HG03196 (cell line): ENCODE results near the gene TRIO.

Experiments
- ATAC-seq: cut with Tn5 transposase; IDR thresholded peaks from one replicate; pipeline ENCODE4 v1.9.1; 2021; ENCODE audit not compliant: unreplicated experiment

Gene TRIO

DNA sequence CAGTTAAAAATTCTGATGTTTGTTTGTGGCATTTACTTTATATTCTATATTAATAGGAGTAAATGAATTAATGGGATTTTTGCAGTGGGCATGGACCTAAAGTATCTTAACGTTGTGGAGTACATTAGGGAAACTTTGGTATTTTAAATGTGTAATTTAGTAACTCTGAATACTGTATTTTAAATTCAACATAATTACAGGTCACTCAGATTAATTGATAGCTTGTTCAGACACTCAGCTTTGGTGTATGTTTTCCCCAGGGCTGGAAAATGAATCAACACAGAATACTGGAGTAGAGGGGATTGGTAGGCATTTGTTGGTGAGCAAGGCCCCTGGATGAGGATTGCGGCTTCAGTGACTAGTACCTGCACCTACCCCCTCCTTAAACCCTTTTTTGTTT is 117.5 kb downstream of the TRIO start:
- ATAC-seq, result no peak

DNA sequence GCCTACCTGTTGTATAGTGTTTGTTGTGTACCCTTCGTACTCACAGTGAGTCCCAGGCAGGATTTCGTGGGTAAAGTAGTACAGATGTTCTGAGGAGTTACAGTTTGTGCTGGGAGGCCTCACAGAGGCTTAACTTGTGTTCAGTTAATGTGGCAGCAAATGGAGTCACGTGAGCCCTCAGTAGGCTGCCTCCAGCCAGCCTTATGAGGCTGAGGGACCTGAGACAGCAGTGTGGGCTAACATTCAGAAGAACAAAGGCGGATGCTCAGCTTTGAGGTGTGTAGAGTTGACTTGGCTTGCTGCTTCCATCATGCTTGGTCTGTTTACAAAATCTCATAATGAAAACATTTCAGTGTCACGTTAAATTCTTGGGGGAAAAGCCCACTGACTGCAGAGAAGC is 118.1 kb downstream of the TRIO start:
- no peak for ATAC-seq

DNA sequence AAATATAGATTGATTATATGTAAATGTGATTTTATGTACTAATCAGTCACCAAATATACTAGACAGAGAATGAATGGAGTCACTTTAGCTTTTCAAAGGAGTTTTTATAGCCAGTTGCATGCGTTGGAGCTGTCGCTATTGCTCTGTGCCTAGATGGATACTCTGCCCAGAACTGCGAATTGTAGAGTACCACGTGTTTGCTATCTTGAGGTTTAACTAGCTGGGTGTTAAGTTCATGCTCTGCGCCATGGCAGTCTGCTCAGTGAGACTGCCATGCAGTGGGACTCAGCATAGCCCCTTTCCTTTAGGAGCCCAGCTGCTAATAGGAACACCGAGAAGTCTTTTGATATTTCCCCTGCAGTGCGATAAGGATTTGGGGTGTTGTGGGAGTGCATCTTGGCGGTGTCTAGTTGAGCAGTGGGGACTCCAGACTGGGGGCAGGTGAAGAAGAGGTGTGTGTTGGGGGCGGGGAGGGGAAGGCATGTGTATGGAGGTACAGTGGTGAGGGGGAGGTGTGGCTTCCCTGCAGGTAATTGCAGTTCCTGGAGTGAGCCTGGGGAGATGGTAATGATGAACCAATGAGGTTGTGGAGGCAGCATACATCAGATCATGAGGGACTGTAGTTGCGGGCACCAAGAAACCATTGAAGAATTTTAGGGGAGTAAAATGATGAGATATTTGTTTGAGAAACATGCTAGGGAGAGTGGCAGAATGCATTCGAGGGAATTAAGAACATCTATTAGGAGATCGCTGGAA is 118.9 kb downstream of the TRIO start:
- ATAC-seq, result no peak

DNA sequence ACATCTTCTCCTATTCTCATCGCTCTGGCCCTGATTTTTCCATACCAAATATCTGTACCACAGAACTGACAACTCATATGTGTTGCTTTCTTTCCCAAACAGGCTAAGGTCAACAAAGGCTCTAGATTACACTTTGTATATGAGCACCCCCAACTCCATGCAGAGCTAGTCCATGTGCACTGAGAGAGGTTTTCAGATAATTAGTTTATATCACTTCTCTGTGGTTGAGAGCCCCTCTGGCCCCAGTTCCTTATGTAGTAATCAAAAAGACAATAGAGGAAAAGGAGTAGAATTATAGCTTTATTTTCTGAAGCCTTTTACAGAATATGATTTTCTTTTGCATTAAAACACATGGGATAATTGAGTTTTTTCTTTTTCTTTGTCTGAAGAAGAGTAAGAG is 120.0 kb downstream of the TRIO start:
- no peak for ATAC-seq

DNA sequence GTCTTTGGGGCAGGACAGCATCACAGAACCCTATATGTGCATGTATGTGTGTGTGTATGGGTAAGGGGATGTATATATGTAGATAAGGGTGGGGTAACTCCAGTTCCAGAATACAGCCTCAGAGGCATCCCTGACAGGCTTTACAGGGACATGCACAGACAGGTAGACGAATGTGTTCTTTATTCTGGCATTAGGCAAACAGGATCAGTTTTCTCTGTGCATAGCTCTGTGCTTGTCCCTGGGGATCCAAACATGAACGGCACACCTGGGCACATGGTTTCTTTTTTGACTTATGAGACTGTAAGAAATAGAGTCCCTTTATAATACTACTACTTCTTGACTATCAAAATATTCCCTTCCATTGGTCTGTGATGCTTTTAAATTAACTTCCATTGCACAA is 120.6 kb downstream of the TRIO start:
- ATAC-seq, result no peak

DNA sequence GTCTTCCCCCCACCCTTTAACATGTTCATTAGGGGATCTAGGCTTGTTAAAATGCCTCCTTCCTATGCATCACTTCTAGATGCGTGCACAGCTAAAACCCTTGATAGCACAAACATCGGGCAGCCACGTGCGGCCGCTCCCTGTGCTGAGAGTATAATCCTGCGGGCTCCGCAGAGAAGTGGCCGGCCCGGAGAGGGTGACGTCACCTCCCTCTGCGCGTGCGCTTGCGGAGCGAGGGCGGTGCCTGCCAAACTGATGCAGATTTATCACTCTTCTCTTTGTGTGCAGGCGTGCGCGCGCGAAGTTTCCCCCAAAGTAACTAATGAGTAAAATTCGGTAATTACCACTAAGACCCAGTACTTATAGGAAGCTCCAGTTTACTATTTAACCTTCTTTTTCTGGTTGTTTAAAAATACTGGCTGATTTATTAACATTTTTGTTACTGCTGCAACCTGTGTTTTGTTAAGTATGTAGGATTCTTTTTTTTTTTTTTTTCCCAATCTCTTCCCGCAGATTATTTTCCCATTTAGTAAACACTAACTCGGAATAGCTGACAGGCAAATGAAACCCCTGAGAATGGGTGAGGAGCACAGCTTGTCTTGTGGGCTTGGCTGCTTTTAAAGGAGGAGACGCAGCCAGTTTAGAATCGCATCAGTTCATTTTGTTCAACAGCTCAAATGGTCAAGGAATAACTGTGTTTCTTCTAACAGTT is 121.6 kb downstream of the TRIO start:
- peak; percentile 79 for ATAC-seq

- ATAC-seq, result no peak
Measured at GRCh38 chr5:14265570-14265969, 122.4 kb downstream of the TRIO start.

DNA sequence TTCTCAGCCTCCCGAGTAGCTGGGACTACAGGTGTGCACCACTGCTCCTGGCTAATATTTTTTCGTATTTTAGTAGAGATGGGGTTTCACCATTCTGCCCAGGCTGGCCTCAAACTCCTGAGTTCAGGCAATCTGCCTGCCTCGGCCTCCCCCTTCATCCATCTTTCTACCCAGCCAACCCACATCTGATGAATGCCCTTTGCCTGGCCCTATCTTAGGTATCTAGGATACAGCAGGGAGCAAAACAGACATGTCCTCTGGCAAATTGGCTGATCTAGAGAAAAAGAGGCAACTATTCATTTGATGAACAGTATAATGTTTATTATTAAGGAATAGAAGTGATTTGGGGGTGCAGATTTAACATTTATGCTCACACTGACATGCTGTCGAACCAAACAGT is 123.0 kb downstream of the TRIO start:
- no peak for ATAC-seq

- ATAC-seq, result no peak
Measured at GRCh38 chr5:14266686-14267085, 123.5 kb downstream of the TRIO start.

DNA sequence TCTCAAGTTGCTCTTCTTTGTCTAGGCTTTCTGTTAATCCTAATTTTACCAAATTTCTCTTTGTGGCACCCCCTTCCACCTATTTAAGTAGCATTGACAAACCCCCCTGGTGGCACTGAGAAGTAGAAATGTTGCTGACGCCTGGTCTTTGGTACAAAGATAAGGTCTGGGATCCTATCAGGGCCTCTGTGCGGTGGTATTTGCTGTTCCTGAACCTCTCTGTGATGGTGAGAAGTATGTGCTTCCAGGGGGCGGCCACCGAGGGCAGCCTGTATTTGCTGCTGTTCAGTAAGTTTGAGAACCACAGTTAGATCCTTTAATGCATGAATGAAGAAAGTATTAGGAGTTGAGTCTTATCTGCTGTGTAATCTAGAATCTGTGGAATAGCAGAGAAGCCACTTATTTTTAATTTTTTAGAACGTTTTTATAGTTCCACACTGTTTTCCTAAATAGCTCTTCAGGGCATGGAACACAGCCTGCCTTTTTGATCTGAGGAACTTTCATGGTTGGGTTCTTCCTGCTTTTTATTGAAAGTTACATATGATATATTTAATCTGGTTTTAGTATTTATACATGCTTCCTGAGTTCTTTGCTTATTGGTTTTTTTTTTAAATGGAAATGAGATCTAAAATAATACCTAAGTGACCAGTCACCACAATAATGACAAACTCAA is 124.2 kb downstream of the TRIO start:
- ATAC-seq, result no peak

DNA sequence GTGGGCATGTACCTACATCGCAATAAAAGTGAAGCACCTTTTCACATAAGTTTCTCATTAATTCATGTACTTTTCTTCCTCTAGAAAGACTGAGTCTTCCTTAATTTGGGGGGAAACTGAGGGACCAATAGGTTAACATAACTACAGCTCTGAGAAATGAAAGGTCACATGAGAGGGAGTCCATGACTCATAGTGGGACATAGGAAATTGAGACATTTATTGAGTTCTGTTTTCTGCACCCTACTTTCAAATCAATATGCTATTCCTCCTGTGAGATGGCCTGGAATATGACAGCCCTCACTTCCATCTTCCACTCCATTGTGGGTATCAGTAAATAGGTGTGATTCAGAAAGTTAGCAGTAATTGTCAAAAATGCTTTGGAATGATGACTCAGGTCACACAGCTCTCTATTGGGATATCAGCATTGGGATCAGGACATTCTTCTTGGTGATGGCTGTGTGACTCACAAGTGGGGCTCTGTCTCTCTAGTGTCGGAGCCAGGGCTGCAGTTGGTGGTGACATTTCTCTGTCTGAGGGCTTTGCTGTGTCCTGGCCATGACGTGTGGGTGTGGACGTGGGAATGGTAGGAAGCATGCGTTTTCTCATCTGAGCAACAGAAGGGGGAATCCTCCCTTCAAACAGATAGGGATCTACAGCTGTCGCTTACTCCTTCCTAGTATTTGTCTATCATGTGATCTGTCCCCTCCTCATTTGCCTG is 125.0 kb downstream of the TRIO start:
- ATAC-seq, result no peak

GRCh38 chr5:14268738-14269137 is 125.6 kb downstream of the TRIO start:
- no peak for ATAC-seq

- no peak for ATAC-seq
Measured at GRCh38 chr5:14269395-14269794, 126.3 kb downstream of the TRIO start.

DNA sequence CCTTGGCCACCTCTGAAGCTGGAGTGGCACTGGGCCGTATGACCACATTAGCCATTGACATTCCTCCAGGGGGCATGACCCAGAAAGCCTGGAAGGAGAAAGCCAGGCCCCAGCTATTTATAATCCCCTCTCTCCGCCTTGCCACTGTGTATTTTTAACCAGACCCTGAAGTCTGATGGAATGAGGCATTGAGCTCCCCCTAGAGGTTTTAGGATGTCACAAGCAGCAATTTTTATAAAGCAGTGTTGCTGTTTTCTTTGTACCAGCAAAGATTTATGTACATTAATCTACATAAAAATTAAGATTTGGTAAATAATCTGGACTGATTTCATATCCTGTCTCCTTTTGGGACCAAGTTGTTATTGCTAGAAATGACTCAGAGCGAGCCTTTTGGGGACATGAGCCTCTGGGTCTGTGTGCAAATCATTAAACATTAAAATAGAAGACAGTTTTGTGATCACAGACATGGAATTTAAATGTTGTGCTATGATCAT is 127.1 kb downstream of the TRIO start:
- no peak for ATAC-seq

DNA sequence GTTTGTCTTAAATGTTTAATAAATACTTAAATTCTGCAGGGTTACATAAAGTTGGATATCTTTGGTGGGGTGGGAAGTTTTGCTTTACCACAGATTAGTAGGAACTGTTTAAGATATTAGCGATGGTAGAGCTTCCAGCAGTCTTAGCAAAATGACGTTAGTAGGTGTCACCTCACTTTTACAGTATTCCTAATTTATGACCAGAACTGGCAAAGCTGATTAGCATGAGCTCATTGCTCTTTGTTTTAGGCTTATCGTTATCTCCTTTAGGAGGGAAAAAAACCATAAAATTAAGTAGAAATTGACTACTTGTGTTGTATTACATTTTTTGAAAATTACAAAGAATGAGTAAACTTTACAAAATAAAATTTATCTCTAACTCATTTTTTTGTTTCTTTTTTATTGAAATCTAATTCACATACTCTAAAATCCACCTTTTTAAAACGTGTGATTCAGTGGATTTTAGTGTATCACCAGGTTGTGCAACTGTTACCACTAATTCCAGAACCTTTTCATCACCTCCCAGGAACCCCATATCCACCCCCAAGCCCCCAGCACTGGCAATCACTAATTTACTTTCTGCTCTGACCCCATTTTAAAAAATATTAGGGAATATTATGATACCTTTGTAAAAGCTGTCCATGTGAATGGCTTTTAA is 129.5 kb downstream of the TRIO start:
- no peak for ATAC-seq

DNA sequence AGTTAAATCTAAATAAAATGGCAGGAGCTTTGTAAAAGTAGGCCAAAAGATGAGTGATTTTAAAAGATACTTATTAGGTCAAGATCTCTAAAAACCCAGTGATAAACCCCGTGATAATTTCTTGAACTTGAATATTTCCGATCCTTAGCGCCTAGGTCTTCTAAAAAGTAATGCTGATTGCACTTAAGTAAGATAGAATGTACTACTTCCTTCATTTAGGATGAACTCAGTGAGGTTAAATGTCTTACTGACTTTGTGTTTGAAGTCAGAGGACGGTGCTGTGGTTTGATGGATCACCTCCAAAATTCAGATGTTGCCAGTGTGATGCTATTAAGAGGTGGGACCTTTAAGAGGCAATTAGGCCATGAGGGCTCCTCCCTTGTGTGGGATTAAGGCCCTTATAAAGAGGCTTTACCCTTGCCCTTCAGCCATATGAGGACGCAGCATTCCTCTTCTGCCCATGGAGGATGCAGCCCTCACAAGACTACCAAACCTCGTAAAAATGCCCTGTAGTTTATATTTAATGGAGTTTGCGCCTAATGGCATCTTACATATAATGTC is 130.1 kb downstream of the TRIO start:
- no peak for ATAC-seq

- no peak for ATAC-seq
Measured at GRCh38 chr5:14276380-14276779, 133.2 kb downstream of the TRIO start.

- ATAC-seq, result no peak
Measured at GRCh38 chr5:14277385-14278320, 134.5 kb downstream of the TRIO start.

DNA sequence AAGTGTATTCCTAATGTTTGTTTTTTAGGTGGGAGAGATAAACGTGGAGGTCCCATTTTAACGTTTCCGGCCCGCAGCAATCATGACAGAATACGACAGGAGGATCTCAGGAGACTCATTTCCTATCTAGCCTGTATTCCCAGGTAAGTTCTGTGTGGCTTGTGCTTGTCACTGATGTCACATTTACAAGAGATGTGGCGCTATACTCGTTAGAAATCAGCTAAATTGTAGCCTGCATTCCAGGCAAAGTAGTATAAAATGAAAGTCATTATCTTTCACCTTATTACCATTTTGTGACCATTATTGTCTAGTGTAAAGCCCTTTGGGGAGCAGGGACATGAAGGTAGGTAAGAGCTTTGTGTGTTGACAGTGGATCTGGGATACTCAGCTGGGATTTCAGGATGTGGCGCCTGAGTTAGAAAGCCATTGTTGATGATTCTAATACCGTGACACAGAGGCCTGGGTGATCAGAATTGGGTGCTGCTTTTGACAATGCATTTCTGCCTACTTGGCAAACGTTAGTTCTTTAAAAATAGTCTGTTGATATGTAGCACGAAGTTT is 137.2 kb downstream of the TRIO start:
- ATAC-seq, result no peak
